RPMI8226 (cell line): ENCODE results near the gene BDKRB1.

Experiments
- DNase-seq: peaks from one replicate; pipeline ENCODE4 v3.0.0-alpha.2; 2015

The BDKRB1 gene

GRCh38 chr14:96255501-96256366, at the start of gene BDKRB1:
Gene BDKRB1 (plus strand): TSS chr14:96256210. CDS start chr14:96263683, 7,473 bp downstream.
- no peak for DNase-seq

- peak; percentile 17 for DNase-seq
These were observed 49.5 kb upstream of the BDKRB1 start for GRCh38 chr14:96206461-96206860.

GRCh38 chr14:96207686-96208085, 48.3 kb upstream of the BDKRB1 start:
- no peak for DNase-seq

- DNase-seq, result no peak
These were observed 47.3 kb upstream of the BDKRB1 start for GRCh38 chr14:96208739-96209138.

GRCh38 chr14:96212140-96212539, 43.9 kb upstream of the BDKRB1 start:
- DNase-seq, result no peak

GRCh38 chr14:96212896-96213295, 43.1 kb upstream of the BDKRB1 start:
- no peak for DNase-seq

GRCh38 chr14:96213871-96214465, 42.0 kb upstream of the BDKRB1 start:
- no peak for DNase-seq

- no peak for DNase-seq
These were observed 41.2 kb upstream of the BDKRB1 start for GRCh38 chr14:96214793-96215192.

- no peak for DNase-seq
These were observed 40.4 kb upstream of the BDKRB1 start for GRCh38 chr14:96215452-96216244.

- DNase-seq, result no peak
These were observed 39.4 kb upstream of the BDKRB1 start for GRCh38 chr14:96216627-96217026.

- peak; percentile 20 for DNase-seq
These were observed 38.6 kb upstream of the BDKRB1 start for GRCh38 chr14:96217376-96217913.

- DNase-seq, result no peak
These were observed 34.8 kb upstream of the BDKRB1 start for GRCh38 chr14:96221109-96221650.

GRCh38 chr14:96221841-96222240, 34.2 kb upstream of the BDKRB1 start:
- DNase-seq, result no peak

GRCh38 chr14:96224480-96225096, 31.4 kb upstream of the BDKRB1 start:
- no peak for DNase-seq

- DNase-seq, result no peak
These were observed 30.8 kb upstream of the BDKRB1 start for GRCh38 chr14:96225213-96225612.

GRCh38 chr14:96225745-96226151, 30.3 kb upstream of the BDKRB1 start:
- DNase-seq, result no peak

GRCh38 chr14:96227428-96227827, 28.6 kb upstream of the BDKRB1 start:
- no peak for DNase-seq

GRCh38 chr14:96229315-96229714, 26.7 kb upstream of the BDKRB1 start:
- no peak for DNase-seq

GRCh38 chr14:96231056-96231455, 25.0 kb upstream of the BDKRB1 start:
- no peak for DNase-seq

- no peak for DNase-seq
These were observed 24.4 kb upstream of the BDKRB1 start for GRCh38 chr14:96231526-96232130.

- no peak for DNase-seq
These were observed 23.5 kb upstream of the BDKRB1 start for GRCh38 chr14:96232506-96232905.

- DNase-seq, result no peak
These were observed 22.3 kb upstream of the BDKRB1 start for GRCh38 chr14:96233661-96234060.
